NCI-H2227 (cell line): ENCODE data around the gene NDUFC1.
"Not testable (repeated sequence)": the region's sequence is repeated elsewhere in the genome, so short reads cannot be mapped to it uniquely, and the experiment has no call there.

ENCODE experiments used
- DNase-seq: peaks from one replicate; lab custom pipeline; 2025; ENCODE audit not compliant: unreplicated experiment; lab: John Stamatoyannopoulos, UW

NDUFC1 gene

GRCh38 chr4:139299536-139299935 is 2.7 kb downstream of the NDUFC1 start:
- DNase-seq = no peak

- DNase-seq = no peak
These were observed 5.3 kb downstream of the NDUFC1 start for GRCh38 chr4:139297001-139297410.

GRCh38 chr4:139295942-139296299 is 6.4 kb downstream of the NDUFC1 start:
- no peak for DNase-seq

- DNase-seq = peak; percentile 94
These were observed 6.9 kb downstream of the NDUFC1 start for GRCh38 chr4:139295206-139295941.

GRCh38 chr4:139286186-139286698 is 16.0 kb downstream of the NDUFC1 start:
- no peak for DNase-seq

GRCh38 chr4:139282721-139283075 is 19.6 kb downstream of the NDUFC1 start:
- DNase-seq = no peak

- no peak for DNase-seq
These were observed 20.1 kb downstream of the NDUFC1 start for GRCh38 chr4:139282065-139282720.

- DNase-seq = peak; percentile 53
These were observed 22.3 kb downstream of the NDUFC1 start, which contains the start of gene MGARP for GRCh38 chr4:139279760-139280620. Gene MGARP, minus strand, starts transcription at chr4:139280225. Its CDS starts 67 bp downstream, at chr4:139280158.

GRCh38 chr4:139278912-139279759 is 23.1 kb downstream of the NDUFC1 start:
- peak; percentile 14 for DNase-seq

- peak; percentile 27 for DNase-seq
These were observed 23.8 kb downstream of the NDUFC1 start for GRCh38 chr4:139278485-139278884.

- DNase-seq = peak; percentile 25
These were observed 27.0 kb downstream of the NDUFC1 start for GRCh38 chr4:139275281-139275735.

GRCh38 chr4:139274790-139275189 is 27.5 kb downstream of the NDUFC1 start:
- DNase-seq = no peak

- DNase-seq = no peak
These were observed 28.4 kb downstream of the NDUFC1 start for GRCh38 chr4:139273835-139274234.

- DNase-seq = no peak
These were observed 35.0 kb downstream of the NDUFC1 start for GRCh38 chr4:139267301-139267700.

- peak; percentile 22 for DNase-seq
These were observed 35.6 kb downstream of the NDUFC1 start for GRCh38 chr4:139266583-139267257.

GRCh38 chr4:139266208-139266582 is 36.1 kb downstream of the NDUFC1 start:
- DNase-seq = no peak

GRCh38 chr4:139265654-139266053 is 36.6 kb downstream of the NDUFC1 start:
- no peak for DNase-seq

GRCh38 chr4:139256349-139256748 is 45.9 kb downstream of the NDUFC1 start:
- DNase-seq = no peak

GRCh38 chr4:139255581-139255980 is 46.7 kb downstream of the NDUFC1 start:
- DNase-seq = not testable (repeated sequence)

- no peak for DNase-seq
These were observed 48.6 kb downstream of the NDUFC1 start for GRCh38 chr4:139253713-139254112.
